ENCODE results near the gene MKLN1.
"Not testable (repeated sequence)": the region's sequence is repeated elsewhere in the genome, so short reads cannot be mapped to it uniquely, and the experiment has no call there.

The MKLN1 gene

GRCh38 chr7:131300572-131301466, 26.9 kb upstream of the MKLN1 start:
- DNase-seq (ENCODE audit: insufficient read length, low spot score) (no peak), FAIRE-seq (no peak)
- no peak for TF ChIP-seq CTCF (IDR thresholded peaks at IDR 0.05; ENCODE audit: insufficient read depth, missing control alignments)

- FAIRE-seq (no peak), DNase-seq (ENCODE audit: insufficient read length, low spot score) (no peak)
- no peak for TF ChIP-seq CTCF (IDR thresholded peaks at IDR 0.05; ENCODE audit: insufficient read depth, missing control alignments)
Observed at GRCh38 chr7:131302446-131302845, 25.2 kb upstream of the MKLN1 start.

- FAIRE-seq (no peak), DNase-seq (ENCODE audit: insufficient read length, low spot score) (no peak)
- peak; percentile 36 for TF ChIP-seq CTCF (IDR thresholded peaks at IDR 0.05; ENCODE audit: insufficient read depth, missing control alignments)
Observed at GRCh38 chr7:131302876-131303707, 24.6 kb upstream of the MKLN1 start.

- TF ChIP-seq CTCF (IDR thresholded peaks at IDR 0.05; ENCODE audit: insufficient read depth, missing control alignments) = no peak
- FAIRE-seq (no peak), DNase-seq (ENCODE audit: insufficient read length, low spot score) (no peak)
Observed at GRCh38 chr7:131305152-131305551, 22.5 kb upstream of the MKLN1 start.

GRCh38 chr7:131306041-131306440, 21.6 kb upstream of the MKLN1 start:
- not testable (repeated sequence) for DNase-seq (ENCODE audit: insufficient read length, low spot score); FAIRE-seq

- FAIRE-seq (no peak), DNase-seq (ENCODE audit: insufficient read length, low spot score) (no peak)
- no peak for TF ChIP-seq CTCF (IDR thresholded peaks at IDR 0.05; ENCODE audit: insufficient read depth, missing control alignments)
Observed at GRCh38 chr7:131306777-131307176, 20.9 kb upstream of the MKLN1 start.

- TF ChIP-seq CTCF (IDR thresholded peaks at IDR 0.05; ENCODE audit: insufficient read depth, missing control alignments) = no peak
- FAIRE-seq = no peak
- DNase-seq (ENCODE audit: insufficient read length, low spot score) = no peak
Observed at GRCh38 chr7:131307627-131308026, 20.0 kb upstream of the MKLN1 start.

All from D721Med (cell line).